Stimulated activated CD8-positive, alpha-beta memory T cell treated with anti-CD3 and anti-CD28 coated beads, Interleukin-4, amount 100 ng/mL, for 24 hours (primary cell): ENCODE results near the gene PTPRG.

Experiments used
- DNase-seq: peaks from one replicate; pipeline ENCODE4 v3.0.0-alpha.2; 2020; ENCODE audit warnings: low read depth

Gene PTPRG

GRCh38 chr3:61768284-61769037, 207.1 kb downstream of the PTPRG start:
- no peak for DNase-seq

- DNase-seq: no peak
These were observed 208.1 kb downstream of the PTPRG start for GRCh38 chr3:61769266-61769990.

DNA sequence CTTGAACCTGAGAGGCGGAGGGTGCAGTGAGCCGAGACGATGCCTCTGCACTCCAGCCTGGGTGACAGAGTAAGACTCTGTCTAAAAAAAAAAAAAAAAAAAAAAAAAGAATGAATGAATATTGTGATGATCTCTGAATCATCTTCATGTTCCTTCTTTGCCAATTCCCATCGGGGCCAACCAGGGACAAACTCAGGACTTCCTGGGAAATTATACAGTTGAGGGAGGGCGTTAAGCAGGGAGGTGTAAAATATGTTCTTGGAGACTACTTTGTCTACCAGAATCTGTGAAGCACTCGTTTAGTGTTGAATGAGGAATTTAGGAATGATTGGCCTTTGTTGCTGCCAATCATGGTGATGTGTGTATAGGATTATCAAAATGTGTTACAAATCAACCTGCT, 210.6 kb downstream of the PTPRG start:
- DNase-seq: no peak

DNA sequence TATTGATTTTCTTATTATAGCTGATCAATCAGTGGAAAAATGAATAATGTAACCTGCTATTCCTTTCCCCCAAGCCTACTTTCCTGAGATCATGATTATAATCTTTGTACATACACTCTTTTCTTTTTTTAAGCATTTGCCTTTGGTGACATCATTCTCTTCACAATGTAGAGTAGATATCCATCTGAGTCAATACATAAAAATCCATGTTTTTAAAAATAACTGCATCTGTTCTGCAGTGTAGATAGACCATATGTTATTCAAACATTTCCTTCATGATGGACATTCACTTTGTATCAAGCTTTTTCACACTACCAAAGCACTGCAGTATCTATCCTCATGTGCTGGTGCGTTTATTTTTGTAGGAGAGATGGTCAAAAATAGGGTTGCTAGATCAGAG, 211.1 kb downstream of the PTPRG start:
- DNase-seq: no peak

DNA sequence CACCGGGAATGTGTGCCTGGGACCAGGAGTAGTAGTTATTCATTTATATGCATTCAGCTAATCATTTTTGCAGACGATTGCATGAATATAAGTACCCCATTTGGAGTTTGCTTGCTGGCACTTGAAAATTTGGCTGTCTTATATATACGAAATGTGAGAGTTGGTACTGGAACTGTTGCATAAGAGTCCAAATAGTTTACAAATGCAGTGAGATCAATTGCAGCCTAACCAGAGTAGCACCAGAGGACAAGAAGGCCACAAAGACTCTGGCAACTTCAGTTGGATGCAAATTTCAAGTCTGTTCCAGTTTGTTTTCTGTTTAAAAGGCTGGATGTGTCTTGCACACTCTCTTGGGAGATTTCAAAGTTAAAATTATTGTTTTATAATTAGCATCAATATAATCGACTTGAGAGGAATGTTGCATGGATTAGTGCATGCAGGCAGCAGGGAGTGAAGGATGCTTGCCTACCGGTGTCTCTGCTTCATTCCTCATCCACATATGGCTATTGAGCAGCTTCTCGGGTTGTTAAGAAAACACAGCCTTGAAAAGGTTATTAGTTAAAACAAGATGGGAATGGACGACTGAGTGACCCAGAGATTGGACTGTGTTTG, 213.0 kb downstream of the PTPRG start:
- DNase-seq: no peak

DNA sequence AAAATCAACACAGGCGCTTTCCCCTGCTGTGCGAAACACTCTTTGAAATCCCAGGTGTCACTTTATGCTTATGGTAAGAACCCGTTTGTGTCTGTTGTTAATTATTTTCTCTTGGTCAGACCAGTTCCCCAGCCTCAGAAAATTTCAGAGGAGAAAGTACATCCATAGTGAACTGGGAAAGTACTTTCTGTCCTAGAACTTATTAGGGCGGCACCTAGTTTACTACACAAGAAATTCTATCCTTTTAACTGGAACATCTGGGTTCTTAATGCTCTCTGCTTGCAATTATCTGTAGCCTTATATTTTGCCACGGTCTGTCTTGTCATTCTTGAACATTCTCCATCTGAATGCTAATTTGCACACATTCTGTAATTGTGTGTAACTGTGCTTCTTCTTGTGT, 215.0 kb downstream of the PTPRG start:
- DNase-seq: no peak

- DNase-seq: no peak
These were observed 216.1 kb downstream of the PTPRG start for GRCh38 chr3:61777483-61777882.

DNA sequence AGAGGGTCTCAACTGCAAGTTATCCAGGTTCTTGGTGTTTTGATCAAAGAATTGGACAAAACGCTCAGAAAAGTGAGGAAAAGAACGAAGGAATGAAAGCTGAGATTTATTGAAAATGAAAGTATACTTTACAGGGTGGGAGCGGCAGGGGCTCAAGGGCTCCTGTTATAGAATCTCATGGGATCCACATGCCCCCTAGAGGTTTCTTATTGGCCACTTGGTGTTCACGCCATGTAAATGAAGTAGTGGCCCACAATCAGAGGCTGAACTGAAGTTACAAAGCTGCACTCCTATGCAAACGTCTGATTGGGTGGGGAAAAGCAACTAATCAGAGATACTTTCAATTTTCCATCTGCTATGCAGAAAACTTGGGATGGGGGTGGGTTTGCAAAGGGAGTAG, 216.7 kb downstream of the PTPRG start:
- no peak for DNase-seq

DNA sequence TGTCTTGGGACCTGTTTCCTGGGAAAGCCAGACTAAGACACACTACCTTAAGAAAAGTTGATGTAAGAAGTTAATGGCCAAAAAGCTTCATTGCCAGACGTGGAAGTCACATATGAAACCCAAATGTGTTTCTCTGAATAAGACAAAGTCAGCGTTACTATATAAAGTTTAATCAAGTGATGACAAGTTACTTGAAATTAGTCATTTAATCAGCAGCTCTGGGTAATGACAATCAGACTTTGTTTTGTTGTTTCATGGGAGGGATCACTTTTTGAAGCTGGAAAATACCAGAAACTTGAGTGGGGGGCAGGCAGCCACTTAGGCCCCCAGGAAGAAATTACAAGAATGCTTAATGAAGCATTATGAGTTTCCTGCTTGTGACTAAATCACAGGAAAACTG, 218.6 kb downstream of the PTPRG start:
- DNase-seq: no peak

DNA sequence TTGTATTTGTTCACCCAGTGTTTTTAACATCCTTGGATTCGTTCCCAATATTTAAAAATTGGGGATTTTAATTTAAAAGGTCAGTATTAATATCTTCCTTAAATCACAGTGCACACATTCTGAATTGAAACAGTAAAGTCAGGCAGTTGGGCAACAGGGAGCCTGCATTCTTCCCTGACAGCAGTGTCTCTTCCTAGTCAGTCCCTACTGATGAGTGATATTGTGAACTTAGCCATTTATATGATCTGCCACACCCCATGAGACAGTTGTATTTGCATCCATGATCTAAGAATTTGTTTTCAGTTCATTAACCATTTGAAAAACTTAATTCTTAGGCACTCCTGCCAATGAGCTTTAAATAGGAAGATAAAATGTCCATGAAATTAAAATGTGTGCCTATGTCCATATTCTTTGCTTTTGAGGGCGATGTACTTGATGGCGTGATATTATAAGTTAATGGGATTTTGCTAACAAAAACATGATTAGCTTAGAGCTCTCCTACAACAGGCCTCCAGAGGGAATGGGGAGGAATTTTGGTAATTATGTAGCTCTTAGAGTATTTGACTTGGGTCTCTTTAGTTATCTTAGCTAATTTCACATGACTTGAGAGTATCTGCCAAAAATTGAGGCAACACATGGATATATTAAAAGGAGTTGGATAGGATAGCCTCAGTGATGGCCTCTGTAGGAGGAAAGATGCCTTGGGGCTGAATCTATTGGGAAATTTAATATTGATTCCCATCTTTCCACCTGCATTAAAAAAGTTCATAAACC, 219.3 kb downstream of the PTPRG start:
- no peak for DNase-seq

DNA sequence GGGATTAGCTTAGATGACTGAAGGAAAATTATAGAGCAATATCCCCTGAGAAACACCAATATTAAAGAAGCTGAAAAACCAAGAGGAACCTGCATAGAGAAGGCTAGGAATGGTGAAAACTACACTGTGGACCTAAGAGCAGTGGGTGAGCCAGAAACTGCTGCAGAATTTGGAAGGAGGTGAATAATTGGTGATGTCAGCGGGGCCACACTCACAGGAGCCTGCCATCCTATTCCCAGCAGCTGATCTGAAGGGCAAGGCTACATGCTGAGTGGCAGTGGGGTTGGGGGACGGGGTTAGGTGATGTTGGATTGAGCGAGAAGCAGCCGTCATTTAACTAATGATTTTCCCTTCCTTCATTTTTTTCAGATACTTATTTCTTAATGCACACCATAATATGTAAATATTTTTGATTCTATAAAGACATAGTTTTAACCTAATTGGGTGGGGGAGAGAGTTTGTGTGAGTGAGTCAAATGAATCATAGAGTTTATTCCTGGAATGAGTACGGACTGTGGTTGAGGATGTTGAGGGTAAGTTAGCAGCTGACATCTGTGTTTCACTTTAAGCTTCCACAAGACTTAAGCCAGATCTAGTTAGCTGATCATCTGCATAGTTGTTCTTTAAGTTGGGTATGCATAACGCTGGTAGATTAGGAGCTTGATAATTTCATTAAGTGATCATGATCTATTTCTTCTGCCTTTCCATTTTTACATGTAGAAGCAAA, 222.8 kb downstream of the PTPRG start:
- DNase-seq: no peak

DNA sequence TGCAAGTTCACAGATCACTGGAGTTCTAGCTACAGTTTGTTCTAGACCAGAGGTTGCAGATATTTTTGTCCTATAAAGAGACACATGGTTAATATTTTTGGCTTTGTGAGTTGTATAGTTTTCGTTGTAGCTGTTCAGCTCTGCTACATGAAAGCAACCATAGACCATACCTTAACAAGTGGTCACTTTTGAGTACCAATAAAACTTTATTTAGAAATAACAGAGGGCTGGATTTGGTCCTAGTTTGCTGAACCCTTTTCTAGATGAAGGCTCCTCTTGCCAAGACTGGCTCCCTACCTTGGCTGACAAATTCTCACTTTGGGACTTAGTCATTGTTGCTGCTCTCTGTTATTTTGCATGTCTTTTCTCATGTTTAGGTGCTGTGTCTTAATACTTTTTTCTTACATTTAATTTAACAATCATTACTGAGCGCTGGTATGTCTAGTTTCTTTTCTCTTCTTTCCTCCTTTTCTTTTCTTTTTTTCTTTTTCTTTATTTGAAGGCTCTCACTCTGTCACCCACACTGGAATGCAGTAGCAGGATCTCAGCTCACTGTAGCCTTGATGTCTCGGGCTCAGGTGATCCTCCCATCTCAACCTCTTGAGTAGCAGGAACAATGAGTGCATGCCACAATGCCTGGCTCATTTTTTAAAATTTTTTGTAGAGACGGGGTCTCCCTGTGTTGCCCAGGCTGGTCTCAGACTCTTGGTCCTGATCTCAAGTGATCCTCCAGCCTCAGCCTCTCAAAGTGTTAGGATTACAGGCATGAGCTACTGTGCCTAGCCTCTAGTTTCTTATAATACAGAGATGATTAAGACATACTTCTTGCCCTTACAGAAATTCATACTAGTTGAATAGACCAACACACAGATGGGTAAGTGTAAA, 227.5 kb downstream of the PTPRG start:
- DNase-seq: no peak

GRCh38 chr3:61789861-61790260, 228.5 kb downstream of the PTPRG start:
- DNase-seq: no peak

GRCh38 chr3:61790411-61790810, 229.0 kb downstream of the PTPRG start:
- DNase-seq: no peak

GRCh38 chr3:61793056-61793455, 231.7 kb downstream of the PTPRG start:
- DNase-seq: no peak

DNA sequence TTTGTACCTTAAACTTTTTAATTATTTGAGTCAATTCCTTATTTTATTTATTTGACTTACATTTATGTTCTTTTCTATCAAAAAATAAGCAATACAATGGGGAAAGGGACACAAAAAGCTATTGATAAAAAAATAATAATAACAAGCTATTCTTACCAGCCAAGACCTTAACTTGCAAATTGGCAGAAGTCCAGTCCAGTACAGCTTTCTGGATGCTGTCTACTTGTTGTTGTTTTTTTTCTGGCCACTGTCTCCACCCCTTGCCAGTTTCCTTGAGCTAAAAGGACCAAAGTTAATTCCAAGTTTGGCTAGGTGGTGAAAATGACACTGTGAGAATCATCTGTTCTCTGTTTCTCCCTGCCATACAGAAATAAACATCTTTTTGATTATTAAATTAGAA, 232.2 kb downstream of the PTPRG start:
- no peak for DNase-seq

- DNase-seq: no peak
These were observed 233.0 kb downstream of the PTPRG start for GRCh38 chr3:61794341-61794740.

DNA sequence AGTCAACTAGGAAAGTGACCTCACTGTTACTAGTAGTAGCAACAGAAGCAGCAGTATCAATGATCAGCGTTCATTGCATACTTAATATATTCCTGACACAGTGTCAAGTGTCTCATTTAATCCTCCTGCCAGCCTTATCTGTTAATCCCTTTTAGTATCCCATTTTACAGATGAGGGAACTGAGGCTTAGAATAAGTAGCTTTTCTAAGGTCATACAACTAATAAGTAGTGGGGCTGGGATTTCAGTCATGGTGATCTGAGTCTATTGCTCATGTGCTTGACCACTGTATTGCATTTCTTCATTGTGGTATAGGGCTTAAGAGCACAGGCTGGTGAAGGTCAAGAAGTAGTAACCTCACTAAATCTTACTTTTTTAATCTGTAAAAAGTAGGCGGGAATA, 233.6 kb downstream of the PTPRG start:
- DNase-seq: no peak

- DNase-seq: no peak
These were observed 234.8 kb downstream of the PTPRG start for GRCh38 chr3:61796088-61796680.

DNA sequence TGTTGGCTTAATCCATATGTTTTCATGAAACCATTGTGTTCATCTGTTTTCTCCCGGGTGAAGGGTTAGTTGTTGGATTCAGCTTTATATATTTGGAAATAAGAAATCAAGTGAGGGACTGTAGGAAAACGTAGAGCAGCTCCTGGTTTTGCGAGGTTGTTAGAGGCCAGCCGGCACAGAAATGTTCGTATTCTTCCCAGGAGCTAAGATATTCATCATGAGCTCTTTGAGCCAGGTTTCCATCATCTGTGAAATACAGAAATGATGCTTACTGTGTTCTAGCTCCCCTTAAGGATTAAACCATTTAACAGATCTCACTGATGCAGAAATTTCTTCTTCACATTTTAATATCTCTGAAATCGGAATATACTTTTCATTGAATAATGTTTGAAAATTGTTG, 235.5 kb downstream of the PTPRG start:
- DNase-seq: no peak
